ENCODE data around the gene ZBTB7C.
"Not testable (repeated sequence)": the region's sequence is repeated elsewhere in the genome, so short reads cannot be mapped to it uniquely, and the experiment has no call there.

ZBTB7C gene

DNA sequence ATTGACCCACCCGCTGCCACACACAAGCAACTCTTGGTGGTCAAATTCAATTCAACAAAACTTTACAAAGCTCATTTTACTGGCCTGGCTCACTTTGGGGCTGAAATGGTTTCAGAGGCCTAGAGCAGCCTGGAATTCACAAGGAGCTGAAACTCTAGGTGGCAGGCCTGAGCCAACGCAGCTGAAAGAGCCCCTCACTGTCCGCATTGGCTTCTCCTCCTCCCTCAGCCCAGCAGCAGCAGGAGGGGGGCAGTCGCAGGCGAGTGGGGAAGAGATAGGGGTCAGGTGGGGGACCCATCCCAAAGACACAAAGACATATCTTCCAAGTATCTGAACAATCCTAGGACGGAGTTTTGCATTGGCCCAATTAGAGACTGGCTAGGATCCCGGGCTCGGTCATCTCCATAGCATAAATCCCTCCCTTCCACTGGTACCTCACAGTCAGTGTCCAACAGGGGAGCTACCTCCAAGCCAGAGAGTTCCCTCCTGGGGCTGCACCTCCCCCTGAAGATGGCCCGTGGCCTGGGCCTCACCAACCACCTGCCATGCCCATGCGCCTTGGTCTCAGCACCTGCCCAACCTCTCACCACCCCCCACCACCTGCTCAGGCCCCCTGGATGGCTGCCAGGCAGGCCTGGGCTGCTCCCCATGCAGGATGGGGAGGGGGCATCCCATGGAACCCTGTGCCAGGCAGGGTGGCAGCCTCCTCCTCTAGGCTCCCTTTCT is 113.4 kb downstream of the ZBTB7C start:
- DNase-seq (ENCODE audit: low read depth), result no peak

DNA sequence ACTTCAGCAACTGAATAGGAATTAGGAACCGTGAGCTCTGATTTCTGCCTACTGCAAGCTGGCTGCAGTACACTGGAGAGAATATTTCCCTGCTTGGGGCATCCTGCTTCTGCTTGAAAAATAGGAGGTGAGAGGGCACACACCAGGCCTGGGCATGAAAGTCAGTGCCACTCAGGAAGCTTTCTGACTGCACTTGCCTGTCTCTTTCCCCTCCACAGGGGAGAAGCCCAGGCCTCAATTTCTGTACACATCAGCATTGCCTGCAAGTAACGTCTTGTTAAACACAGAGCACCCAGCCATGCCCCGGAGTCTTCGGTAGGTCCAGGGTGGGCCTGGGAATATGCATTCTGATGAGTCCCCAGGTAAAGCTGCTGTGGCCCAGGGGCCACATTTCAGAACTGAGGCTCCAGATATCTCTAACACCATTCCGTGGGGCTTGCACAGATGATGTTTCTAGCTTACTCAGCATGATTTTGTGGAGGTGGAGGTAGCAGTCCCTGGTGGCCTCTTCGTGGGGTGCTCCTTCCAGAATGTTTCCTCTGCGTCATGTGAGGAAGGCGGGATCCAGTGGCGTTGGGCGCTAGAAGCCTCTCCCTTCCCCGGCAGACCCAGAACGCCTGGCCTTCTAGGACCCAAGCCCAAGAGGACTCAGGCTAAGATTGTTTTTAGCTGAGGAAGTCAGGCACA is 114.1 kb downstream of the ZBTB7C start:
- DNase-seq (ENCODE audit: low read depth), result no peak

DNA sequence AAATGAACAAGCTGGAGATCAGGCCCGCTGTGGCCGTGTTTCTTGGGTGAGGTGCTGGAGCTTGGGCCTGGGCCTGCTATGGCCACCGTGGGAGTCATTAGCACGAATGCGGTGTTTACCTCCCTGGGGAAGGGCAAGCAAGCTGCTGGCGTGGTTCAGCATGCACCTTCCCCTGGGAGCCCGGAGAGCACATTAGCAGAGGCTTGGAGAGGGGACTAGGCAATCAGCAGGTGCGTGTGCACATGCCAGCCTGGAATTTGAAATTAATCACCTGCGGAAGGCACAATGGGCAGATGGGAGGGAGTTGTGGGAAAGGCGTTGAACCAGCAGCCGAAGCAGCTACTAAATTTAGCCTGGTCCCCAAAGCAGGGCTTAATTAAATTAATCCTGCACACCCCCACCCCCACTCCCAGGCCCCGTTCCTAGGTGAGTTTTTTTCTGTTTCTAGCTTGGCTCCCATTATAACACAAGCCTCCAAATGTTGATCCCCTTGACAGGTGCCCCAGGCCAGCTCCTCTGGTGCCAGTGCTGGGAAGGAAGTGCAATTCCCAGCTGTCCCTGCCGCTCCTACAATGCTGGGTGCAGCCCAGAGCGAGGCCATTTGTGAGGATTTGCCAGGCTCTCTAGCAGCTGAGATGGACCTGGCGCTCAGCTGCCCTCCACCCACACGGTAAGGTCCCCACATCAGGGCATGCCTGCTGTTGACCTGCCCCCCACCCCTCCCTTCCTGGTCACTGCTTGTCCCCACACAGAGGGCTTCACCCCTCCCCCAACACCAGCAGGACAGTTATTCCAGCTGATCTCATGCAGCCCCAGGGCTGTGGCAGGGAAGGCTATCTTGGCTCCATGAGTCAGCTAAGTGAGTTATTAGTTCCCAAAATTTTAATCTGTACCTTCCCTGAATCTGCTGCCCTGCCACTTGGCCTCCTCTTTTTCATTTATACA is 115.0 kb downstream of the ZBTB7C start:
- DNase-seq (ENCODE audit: low read depth), result no peak

DNA sequence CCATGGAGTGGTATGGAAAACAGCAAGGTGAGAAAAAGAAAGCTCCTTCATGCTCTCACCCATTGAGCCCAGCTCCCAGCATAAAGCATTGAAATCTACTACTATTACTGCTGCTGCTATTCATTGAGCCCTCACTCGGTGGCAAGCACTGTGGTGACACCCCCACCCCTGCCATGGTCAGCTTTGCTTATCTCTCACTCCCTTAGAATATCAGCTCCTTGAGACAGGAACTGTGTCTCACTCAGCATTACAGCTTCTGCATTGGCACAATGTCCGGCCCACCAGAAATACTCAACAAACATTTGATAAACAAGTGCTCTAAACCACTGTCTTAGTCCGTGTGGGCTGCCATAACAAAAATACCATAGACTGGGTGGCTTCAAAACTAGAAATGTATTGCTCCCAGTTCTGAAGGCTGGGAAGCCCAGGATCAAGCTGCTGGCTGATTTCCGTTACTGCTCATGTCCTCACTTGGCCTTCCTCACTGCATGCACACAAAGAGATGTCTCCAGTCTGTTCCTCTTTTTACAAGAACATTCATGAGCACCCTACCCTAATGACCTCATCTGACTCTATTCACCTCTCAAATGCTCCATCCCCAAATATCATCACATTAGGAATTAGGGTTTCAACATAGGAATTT is 116.3 kb downstream of the ZBTB7C start:
- no peak for DNase-seq (ENCODE audit: low read depth)

DNA sequence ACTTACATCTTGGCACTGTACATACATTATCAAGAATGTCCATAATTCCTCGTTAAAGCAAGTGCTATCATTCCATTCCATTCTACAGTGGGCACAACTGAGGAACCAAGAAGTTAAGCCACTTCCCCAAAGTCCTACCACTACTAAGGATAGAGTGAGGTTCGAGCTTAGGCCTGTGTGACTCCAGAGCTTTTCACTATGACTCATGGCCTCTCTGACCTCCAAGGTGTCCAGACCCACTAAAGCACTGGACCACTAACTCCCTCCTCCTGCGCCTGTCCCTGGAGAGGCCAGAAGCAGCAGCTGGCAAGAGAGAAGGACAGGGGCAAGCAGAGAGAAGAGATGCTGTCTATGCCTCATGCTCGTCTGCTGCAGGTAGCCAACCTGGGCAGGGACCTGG is 117.0 kb downstream of the ZBTB7C start:
- DNase-seq (ENCODE audit: low read depth), result no peak

DNA sequence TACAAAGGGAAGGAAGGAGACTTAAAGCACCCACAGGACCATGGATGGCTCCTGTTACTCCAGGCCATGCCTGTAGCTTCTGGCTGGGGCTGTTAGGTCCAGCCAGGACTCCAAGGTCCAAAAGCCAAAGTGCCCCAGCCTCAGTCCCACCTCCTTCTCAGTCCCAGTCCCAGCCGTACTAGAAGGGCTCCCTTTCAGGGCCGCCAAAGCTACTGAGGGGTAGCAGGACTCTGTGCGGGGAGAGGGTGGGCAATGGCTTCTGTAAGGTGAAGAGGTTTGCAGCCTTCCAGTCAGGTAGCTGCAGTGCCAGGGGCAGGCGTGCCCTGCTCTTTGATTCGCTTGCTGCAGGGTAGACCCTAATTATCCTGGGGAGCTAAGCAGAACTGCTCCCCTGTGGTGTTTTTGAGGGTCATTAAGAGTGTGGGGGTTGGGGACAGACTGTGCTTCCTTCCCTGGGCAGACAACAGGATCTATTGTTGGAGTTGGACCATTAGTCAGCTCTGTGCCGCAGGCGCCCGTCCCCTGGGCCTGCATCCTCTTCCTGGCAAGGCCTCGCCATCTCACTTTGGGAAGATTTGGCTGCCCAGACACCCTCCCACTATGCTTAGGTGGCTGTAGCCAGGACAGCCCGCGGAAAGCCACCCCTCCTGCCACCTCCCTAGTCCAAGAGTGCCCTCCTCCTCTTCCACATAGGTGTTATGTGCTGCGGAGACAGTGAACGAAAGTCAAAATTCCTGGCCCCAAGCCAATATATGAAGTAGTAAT is 118.8 kb downstream of the ZBTB7C start:
- no peak for DNase-seq (ENCODE audit: low read depth)

GRCh38 chr18:48284743-48285142 is 124.4 kb downstream of the ZBTB7C start:
- DNase-seq (ENCODE audit: low read depth), result no peak

DNA sequence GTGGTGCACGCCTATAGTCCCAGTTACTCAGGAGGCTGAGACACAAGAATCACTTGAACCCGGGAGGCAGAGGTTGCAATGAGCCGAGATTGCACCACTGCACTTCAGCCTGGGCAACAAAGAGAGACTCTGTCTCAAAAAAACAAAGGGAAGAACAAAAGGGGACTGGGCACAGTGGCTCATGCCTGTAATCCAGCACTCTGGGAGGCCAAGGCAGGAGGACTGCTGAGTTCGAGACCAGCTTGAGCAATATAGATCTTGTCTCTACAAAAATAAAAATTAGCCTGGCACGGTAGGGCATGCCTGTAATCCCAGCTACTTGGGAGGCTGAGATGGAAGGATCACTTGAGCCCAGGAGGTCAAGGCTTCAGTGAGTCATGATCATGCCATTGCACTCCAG is 125.2 kb downstream of the ZBTB7C start:
- not testable (repeated sequence) for DNase-seq (ENCODE audit: low read depth)

DNA sequence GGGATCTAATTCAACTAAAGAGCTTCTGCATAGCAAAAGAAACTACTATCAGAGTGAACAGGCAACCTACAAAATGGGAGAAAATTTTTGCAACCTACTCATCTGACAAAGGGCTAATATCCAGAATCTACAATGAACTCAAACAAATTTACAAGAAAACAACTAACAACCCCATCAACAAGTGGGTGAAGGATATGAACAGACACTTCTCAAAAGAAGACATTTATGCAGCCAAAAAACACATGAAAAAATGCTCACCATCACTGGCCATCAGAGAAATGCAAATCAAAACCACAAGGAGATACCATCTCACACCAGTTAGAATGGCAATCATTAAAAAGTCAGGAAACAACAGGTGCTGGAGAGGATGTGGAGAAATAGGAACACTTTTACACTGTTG is 127.7 kb downstream of the ZBTB7C start:
- DNase-seq (ENCODE audit: low read depth), result not testable (repeated sequence)

GRCh38 chr18:48279312-48279711 is 129.9 kb downstream of the ZBTB7C start:
- no peak for DNase-seq (ENCODE audit: low read depth)

DNA sequence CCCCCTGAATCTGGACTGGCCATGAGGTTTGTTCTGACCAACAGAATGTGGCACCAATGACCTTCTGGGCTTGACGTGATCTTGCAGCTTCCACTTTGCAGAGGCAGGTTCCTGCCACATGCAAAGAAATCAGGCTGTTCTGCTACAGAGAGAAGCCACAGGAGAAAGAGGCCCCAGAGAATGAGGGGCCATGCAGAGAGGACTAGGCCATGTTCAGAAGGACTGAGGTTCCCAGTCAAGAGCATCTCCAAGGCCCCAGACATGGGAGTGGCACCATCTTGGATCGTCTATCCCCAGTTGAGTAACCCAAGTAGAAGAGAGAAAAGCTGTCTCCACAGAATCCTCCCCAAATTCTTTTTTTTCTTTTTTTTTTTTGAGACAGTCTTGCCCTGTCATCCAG is 131.1 kb downstream of the ZBTB7C start:
- no peak for DNase-seq (ENCODE audit: low read depth)

DNA sequence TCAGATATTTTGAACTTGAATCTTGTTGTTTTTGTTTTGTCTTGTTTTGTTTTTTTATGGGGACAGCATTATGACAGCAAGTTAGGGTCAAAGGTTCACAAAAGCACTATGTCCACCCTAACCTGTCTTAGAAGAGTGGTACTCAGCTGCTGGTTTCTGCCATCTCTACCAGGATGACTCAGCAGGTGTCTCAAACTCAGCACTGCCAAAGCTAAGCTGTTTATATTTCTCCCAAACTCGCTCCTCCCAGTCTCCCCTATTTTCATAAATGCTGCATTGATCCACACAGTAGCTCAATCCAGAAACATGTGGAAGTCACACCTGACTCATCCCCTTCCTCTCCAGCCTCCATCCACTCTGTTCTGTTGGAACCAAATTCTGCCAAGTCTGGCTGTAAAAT is 134.9 kb downstream of the ZBTB7C start:
- no peak for DNase-seq (ENCODE audit: low read depth)

DNA sequence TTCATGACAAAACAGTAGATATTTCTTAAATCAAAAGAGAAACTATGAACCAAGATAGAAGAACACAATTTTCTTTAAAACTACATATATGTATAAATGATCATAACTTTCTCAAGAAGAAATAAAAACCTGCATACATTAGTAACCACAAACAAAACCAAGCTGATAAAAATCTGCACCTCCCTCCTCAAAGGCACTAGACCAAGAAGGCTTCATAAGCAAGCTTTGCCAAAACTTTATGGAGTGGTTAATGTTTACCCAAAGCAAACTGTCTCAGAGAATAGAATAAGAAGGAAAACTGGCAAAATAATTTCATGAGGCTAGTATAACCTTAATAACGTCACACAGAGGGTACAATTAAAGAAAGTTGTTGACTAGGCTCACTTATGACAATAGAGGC is 138.3 kb downstream of the ZBTB7C start:
- DNase-seq (ENCODE audit: low read depth), result no peak

GRCh38 chr18:48265328-48265727 is 143.9 kb downstream of the ZBTB7C start:
- no peak for DNase-seq (ENCODE audit: low read depth)

GRCh38 chr18:48263914-48264902 is 145.0 kb downstream of the ZBTB7C start:
- DNase-seq (ENCODE audit: low read depth), result no peak

DNA sequence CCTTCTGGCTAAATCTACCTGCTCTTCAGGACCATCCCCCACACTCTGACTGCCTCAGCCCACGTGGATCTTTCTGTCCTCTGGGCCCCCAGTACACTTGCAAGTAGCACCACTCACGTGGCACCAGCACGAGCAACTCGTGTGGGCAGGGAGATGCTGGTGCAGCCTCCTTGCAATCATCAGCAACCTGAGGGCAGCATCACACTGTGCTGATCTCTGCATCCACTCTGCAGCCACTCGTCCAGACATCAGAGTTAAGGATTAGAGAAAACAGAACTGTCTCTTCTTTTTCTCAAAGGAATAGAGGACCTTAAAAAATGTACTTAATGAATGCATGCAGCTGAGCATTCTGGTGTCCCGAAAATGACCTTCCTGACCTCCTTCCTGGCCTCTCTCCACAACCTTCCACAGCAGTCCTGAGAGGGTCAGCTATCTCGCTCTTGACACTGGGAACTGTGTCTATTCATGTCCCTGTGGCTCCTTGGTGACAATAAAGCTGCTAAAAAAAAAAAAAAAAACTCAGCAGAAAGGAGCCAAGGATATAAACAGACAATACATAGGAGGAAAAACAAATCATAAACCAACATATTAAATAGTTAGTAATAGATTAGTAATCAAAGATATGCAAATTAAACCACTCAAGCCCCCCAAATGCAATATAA is 145.9 kb downstream of the ZBTB7C start:
- DNase-seq (ENCODE audit: low read depth), result no peak

- DNase-seq (ENCODE audit: low read depth), result no peak
Observed at GRCh38 chr18:48260237-48260636, 148.9 kb downstream of the ZBTB7C start.

- no peak for DNase-seq (ENCODE audit: low read depth)
Observed at GRCh38 chr18:48256848-48257247, 152.3 kb downstream of the ZBTB7C start.

- no peak for DNase-seq (ENCODE audit: low read depth)
Observed at GRCh38 chr18:48254077-48254602, 155.0 kb downstream of the ZBTB7C start.
